Measurements from ENCODE around the gene DDR1. TPM values are rescaled to one million over a fixed set of nuclear protein-coding genes. Genes with fewer than 3 reads are reported as not detected.

Gene DDR1
- total RNA-seq, 1 experiment from 2014 or later: 258 TPM

DNA sequence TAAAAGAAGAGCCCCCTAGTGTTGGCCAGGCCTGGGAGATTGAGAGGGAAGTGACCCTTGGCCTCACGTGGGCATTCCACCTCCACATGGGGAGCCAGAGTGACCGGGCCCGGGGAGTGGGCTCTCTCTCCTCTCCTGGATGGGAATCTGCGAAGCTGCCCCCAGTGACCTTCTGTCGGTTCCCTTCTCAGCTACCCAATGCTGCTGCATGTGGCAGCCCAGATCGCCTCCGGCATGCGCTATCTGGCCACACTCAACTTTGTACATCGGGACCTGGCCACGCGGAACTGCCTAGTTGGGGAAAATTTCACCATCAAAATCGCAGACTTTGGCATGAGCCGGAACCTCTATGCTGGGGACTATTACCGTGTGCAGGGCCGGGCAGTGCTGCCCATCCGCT is 13.6 kb downstream of the DDR1 start:
- Histone ChIP-seq H3K4me1 (ENCODE audit: insufficient read depth, low read length) (no peaks in the 10 kb centered on the region), H4K8ac (replicated peaks; ENCODE audit: insufficient read length, low read depth, low read length) (no peak overlapping the region), H3K79me1 (ENCODE audit: insufficient read depth, low read depth, low read length, poor library complexity, severe bottlenecking) (no peaks in the 10 kb centered on the region), H3K56ac (ENCODE audit: insufficient read length, low read depth, low read length) (no peak overlapping the region), H2BK20ac (ENCODE audit: low read depth, low read length, poor library complexity, severe bottlenecking) (no peak overlapping the region), H2AFZ (ENCODE audit: low read length) (no peak overlapping the region), H2BK5ac (ENCODE audit: insufficient read length, low read length) (no peak overlapping the region), H3K4ac (ENCODE audit: low read depth, low read length) (no peak overlapping the region), H3K4me2 (ENCODE audit: insufficient read depth, insufficient read length, low read length) (no peak overlapping the region), H3K9me3 (ENCODE audit: control insufficient read depth, low read depth, low read length) (no peaks in the 10 kb centered on the region), H2AK5ac (ENCODE audit: insufficient read length, low read length) (no peak overlapping the region), H4K91ac (ENCODE audit: insufficient read length, low read depth, low read length) (no peak overlapping the region), H4K20me1 (ENCODE audit: control insufficient read depth, insufficient read depth, insufficient read length) (no peaks in the 10 kb centered on the region), H2BK15ac (ENCODE audit: low read depth, low read length) (no peak overlapping the region), H3K23me2 (ENCODE audit: insufficient read length, low read depth, low read length, poor library complexity, severe bottlenecking) (no peaks in the 10 kb centered on the region), H3T11ph (ENCODE audit: low read length) (no peak overlapping the region), H3K23ac (ENCODE audit: insufficient read length, low read depth, low read length) (no peak overlapping the region), H3K18ac (ENCODE audit: insufficient read length, low read depth, low read length) (no peak overlapping the region), H3K14ac (ENCODE audit: insufficient read depth, low read length) (no peak overlapping the region), H2BK120ac (ENCODE audit: low read depth, low read length, poor library complexity, severe bottlenecking) (no peak overlapping the region), H3K27ac (ENCODE audit: insufficient read length, low read depth, low read length) (no peak overlapping the region), H4K5ac (ENCODE audit: insufficient read length, low read depth, low read length) (no peak overlapping the region), H3K79me2 (ENCODE audit: insufficient read depth, low read length) (no peaks in the 10 kb centered on the region), H3K9ac (ENCODE audit: extremely low read depth, insufficient read length, low read length) (no peak overlapping the region), H3K27me3 (ENCODE audit: insufficient read depth, low read length) (no peaks in the 10 kb centered on the region), H2BK12ac (ENCODE audit: insufficient read length, low read depth, low read length) (no peak overlapping the region)
- H3K27ac Mint-ChIP-seq: no peak overlapping the region
- no peak for DNase-seq
- H3K4me3 Mint-ChIP-seq: no peak overlapping the region
- peaks cover 4 to 8% of the 10 kb centered on the region in 2 experiments for H3K4me1 Mint-ChIP-seq
- no peaks in the 10 kb centered on the region for H3K27me3 Mint-ChIP-seq (ENCODE audit: low read depth)
- no CpG with 5 or more reads among the region's 16 CpGs for WGBS (ENCODE audit: extremely low coverage, insufficient read length, low lambda C conversion rate)
- H3K9me3 Mint-ChIP-seq: no peaks in the 10 kb centered on the region
- peaks cover 40 to 69% (median 63%) of the 10 kb centered on the region in 3 experiments for H3K36me3 Mint-ChIP-seq (ENCODE audit: insufficient read depth in 1 of 3, low read depth in 3 of 3)
- TF ChIP-seq, protein P1, sequence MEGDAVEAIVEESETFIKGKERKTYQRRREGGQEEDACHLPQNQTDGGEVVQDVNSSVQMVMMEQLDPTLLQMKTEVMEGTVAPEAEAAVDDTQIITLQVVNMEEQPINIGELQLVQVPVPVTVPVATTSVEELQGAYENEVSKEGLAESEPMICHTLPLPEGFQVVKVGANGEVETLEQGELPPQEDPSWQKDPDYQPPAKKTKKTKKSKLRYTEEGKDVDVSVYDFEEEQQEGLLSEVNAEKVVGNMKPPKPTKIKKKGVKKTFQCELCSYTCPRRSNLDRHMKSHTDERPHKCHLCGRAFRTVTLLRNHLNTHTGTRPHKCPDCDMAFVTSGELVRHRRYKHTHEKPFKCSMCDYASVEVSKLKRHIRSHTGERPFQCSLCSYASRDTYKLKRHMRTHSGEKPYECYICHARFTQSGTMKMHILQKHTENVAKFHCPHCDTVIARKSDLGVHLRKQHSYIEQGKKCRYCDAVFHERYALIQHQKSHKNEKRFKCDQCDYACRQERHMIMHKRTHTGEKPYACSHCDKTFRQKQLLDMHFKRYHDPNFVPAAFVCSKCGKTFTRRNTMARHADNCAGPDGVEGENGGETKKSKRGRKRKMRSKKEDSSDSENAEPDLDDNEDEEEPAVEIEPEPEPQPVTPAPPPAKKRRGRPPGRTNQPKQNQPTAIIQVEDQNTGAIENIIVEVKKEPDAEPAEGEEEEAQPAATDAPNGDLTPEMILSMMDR (conservative IDR thresholded peaks at IDR 0.05): 0 out of 3 replicates have a peak, but pooled peaks have one; percentile 11

Measured in H9 (cell line).